Measurements from ENCODE around the gene EYS. TPM values are rescaled to one million over a fixed set of nuclear protein-coding genes. Genes with fewer than 3 reads are reported as not detected.
"Not testable (repeated sequence)": the region's sequence is repeated elsewhere in the genome, so short reads cannot be mapped to it uniquely, and the experiment has no call there.

Gene EYS
- polyA plus RNA-seq, 2 of the 4 experiments (the other 2 are of a cell fraction), result 0.03 to 0.06 TPM

GRCh38 chr6:63759605-63760105 lies 1947.4 kb downstream of the EYS start:
- Histone ChIP-seq H3K27ac (no peak overlapping the region), H3K4me3 (no peak overlapping the region), H3K4me2 (no peak overlapping the region), H3K4me1 (no peaks in the 10 kb centered on the region), H3K9me3 (no peaks in the 10 kb centered on the region)
- TF ChIP-seq HOXB13 (CRISPR knock-in tag; IDR thresholded peaks at IDR 0.05; ENCODE audit: low read depth) (no peak), BCL3 (IDR thresholded peaks at IDR 0.05) (no peak), RAD21 (conservative IDR thresholded peaks at IDR 0.05 in 1 of 2, IDR thresholded peaks at IDR 0.05 in 1 of 2) (peak; percentile 13; a peak in 1 of 5 replicates), SMC3 (IDR thresholded peaks at IDR 0.05) (peak; percentile 27; the same call in 1 of the 3 replicates), POLR2A (IDR thresholded peaks at IDR 0.05; ENCODE audit: low read length) (no peak), CTCF (IDR thresholded peaks at IDR 0.05) (0 out of 3 replicates have a peak, but pooled peaks have one; percentile 13), SREBF2 (IDR thresholded peaks at IDR 0.05) (no peak)
- TF ChIP-seq, protein P1, sequence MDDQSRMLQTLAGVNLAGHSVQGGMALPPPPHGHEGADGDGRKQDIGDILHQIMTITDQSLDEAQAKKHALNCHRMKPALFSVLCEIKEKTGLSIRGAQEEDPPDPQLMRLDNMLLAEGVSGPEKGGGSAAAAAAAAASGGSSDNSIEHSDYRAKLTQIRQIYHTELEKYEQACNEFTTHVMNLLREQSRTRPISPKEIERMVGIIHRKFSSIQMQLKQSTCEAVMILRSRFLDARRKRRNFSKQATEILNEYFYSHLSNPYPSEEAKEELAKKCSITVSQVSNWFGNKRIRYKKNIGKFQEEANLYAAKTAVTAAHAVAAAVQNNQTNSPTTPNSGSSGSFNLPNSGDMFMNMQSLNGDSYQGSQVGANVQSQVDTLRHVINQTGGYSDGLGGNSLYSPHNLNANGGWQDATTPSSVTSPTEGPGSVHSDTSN (IDR thresholded peaks at IDR 0.05), result no peak
- ChIA-PET POLR2A (no interaction called here), CTCF (interaction anchor here (1.0 to 1.4 kb wide), 2 partner anchors 11 to 61 kb away, joined by 3 read pairs; no protein-coding TSS in a partner anchor)
- ATAC-seq, result no peak
- peak in 1 of 2 experiments; percentile 7 for DNase-seq (ENCODE audit: low read depth in 1 of 2, low spot score in 1 of 2)
- FAIRE-seq, result no peak

DNA sequence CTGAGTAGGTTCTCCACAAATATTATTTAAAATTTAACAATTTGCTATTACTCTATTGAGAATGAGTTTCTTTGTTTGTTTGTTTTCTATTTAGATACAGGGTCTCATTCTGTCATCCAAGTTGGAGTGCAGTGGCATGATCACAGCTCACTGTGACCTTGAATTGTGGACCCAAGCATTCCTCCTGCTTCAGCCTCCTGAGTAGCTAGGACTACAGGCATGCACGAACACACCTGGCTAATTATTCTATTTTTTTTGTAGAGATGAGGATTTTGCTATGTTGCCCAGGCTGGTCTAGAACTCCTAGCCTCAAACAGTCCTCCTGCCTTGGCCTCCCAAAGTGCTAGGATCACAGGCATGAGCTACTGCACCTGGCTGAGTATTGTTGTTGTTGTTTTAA lies 1949.2 kb downstream of the EYS start:
- H3K9me3 ChIP-seq, result no peaks in the 10 kb centered on the region
- ChIA-PET POLR2A (no interaction called here), CTCF (no interaction called here)
- H3K4me2 ChIP-seq, result no peak overlapping the region
- no peak overlapping the region for H3K4me3 ChIP-seq
- ATAC-seq, result no peak
- DNase-seq (ENCODE audit: low read depth in 1 of 2, low spot score in 1 of 2), result no peak
- H3K4me1 ChIP-seq, result no peaks in the 10 kb centered on the region
- WGBS (ENCODE audit: missing lambda C conversion rate), result 80% methylated on average over 1 of the region's 1 CpG
- TF ChIP-seq POLR2AphosphoS2 (conservative IDR thresholded peaks at IDR 0.05; ENCODE audit: low read length) (no peak), CTCF (IDR thresholded peaks at IDR 0.05) (no peak), RNF2 (IDR thresholded peaks at IDR 0.05; ENCODE audit: borderline replicate concordance, low read depth) (no peak), BCL3 (IDR thresholded peaks at IDR 0.05) (no peak), FOXS1 (CRISPR knock-in tag; IDR thresholded peaks at IDR 0.05) (no peak), JUN (IDR thresholded peaks at IDR 0.05) (no peak), EHF (CRISPR knock-in tag; IDR thresholded peaks at IDR 0.05) (no peak), EP300 (IDR thresholded peaks at IDR 0.05) (no peak), NFE2L2 (conservative IDR thresholded peaks at IDR 0.05; ENCODE audit: low read length) (no peak), CBX8 (IDR thresholded peaks at IDR 0.05) (no peak), CBX2 (IDR thresholded peaks at IDR 0.05; ENCODE audit: borderline replicate concordance, low read depth) (no peak), ZSCAN20 (CRISPR knock-in tag; IDR thresholded peaks at IDR 0.05) (no peak), RARB (CRISPR knock-in tag; IDR thresholded peaks at IDR 0.05) (no peak), FOSL2 (IDR thresholded peaks at IDR 0.05) (no peak), FOSL2 (CRISPR knock-in tag; IDR thresholded peaks at IDR 0.05) (no peak)
- no peak overlapping the region for H3K27ac ChIP-seq
- no peak for FAIRE-seq

- ATAC-seq, result not testable (repeated sequence)
Measured at GRCh38 chr6:63757275-63757674, 1949.8 kb downstream of the EYS start.

More at GRCh38 chr6:63757275-63757674, 1949.8 kb downstream of the EYS start:
- H3K4me1 ChIP-seq; DNase-seq (ENCODE audit: low read depth in 1 of 2, low spot score in 1 of 2); POLR2A ChIA-PET; H3K4me2 ChIP-seq; FAIRE-seq; H3K4me3 ChIP-seq; CTCF ChIA-PET; H3K27ac ChIP-seq; H3K9me3 ChIP-seq: not testable (repeated sequence)

All from A549 (cell line).